ENCODE results near the gene HSH2D.

HSH2D gene

DNA sequence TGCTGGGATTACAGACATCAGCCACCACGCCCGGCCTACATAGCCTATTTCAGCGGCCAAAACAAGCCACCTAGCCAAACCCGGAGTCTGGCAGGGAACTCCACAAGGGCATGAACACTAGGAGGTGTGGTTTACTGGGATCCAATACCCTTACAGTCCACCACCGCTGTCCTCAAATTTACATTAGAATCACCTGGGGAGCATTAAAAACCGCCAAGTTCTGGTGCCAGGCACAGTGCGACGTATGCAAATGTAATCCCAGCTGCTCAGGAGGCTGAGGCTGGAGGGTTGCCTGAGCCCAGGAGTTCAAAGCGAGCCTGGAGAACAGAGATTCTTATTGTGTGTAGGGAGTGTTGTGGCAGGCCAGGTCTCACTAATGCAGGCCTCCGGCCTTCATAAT lies 50.0 kb downstream of the HSH2D start:
- H3K79me2 ChIP-seq (ENCODE audit: low read length), result peaks cover 10% of the 10 kb centered on the region
- no peak overlapping the region for H3K4me2 ChIP-seq (ENCODE audit: low read depth, low read length)

DNA sequence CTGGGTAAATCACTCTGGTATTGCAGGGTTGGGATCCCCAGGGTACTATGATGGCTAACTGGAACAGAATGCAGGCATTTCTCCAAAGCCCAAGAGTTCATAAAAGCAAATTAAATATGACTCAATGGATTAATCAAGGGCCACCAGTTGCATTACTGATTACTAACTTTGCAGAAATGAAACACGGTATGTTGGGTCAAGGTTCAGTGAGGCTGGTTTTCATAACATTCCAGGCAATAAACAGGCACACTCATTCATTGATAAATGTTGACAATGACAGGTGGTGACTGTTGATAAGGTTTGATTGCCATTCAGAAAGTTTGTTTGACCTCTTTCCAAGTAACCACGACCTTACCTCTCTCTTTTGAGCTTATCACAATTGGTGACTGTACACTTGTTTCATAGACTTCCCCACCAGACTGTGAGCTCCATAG lies 53.7 kb downstream of the HSH2D start:
- Histone ChIP-seq H3K4me2 (ENCODE audit: low read depth, low read length) (peak overlapping the region; percentile 82), H3K9ac (ENCODE audit: low read length) (peak overlapping the region; percentile 63; the same call in 1 of the 2 replicates), H3K27me3 (replicated peaks; ENCODE audit: insufficient read depth, low read length) (no peaks in the 10 kb centered on the region), H4K20me1 (ENCODE audit: insufficient read depth, low read length) (no peaks in the 10 kb centered on the region), H2AFZ (ENCODE audit: low read length) (peak overlapping the region; percentile 78), H3K4me1 (ENCODE audit: low read length) (peaks cover 4% of the 10 kb centered on the region; the same call in 1 of the 2 replicates), H3K27ac (ENCODE audit: low read length) (peak overlapping the region; percentile 30; the same call in 1 of the 2 replicates), H3K4me3 (ENCODE audit: low read length) (peak overlapping the region; percentile 98), H3K9me3 (replicated peaks; ENCODE audit: insufficient read depth, low read length) (no peaks in the 10 kb centered on the region), H3K79me2 (ENCODE audit: low read length) (peaks cover 32% of the 10 kb centered on the region), H3F3A (ENCODE audit: insufficient read depth, low read length) (no peaks in the 10 kb centered on the region), H3K9me2 (replicated peaks; ENCODE audit: insufficient read depth, low read length) (no peaks in the 10 kb centered on the region), H3K36me3 (replicated peaks; ENCODE audit: insufficient read depth, low read length) (no peaks in the 10 kb centered on the region)
- DNase-seq, result no peak
- TF ChIP-seq, protein P1, sequence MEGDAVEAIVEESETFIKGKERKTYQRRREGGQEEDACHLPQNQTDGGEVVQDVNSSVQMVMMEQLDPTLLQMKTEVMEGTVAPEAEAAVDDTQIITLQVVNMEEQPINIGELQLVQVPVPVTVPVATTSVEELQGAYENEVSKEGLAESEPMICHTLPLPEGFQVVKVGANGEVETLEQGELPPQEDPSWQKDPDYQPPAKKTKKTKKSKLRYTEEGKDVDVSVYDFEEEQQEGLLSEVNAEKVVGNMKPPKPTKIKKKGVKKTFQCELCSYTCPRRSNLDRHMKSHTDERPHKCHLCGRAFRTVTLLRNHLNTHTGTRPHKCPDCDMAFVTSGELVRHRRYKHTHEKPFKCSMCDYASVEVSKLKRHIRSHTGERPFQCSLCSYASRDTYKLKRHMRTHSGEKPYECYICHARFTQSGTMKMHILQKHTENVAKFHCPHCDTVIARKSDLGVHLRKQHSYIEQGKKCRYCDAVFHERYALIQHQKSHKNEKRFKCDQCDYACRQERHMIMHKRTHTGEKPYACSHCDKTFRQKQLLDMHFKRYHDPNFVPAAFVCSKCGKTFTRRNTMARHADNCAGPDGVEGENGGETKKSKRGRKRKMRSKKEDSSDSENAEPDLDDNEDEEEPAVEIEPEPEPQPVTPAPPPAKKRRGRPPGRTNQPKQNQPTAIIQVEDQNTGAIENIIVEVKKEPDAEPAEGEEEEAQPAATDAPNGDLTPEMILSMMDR (IDR thresholded peaks at IDR 0.05; ENCODE audit: low read length), result no peak
- TF ChIP-seq EZH2phosphoT487 (IDR thresholded peaks at IDR 0.05; ENCODE audit: low read length), result no peak
- no peak for TF ChIP-seq EZH2 (optimal IDR thresholded peaks at IDR 0.05; ENCODE audit: low read depth, low read length)

More for the DNA sequence above, 50.0 kb downstream of the HSH2D start:
- Histone ChIP-seq H3K36me3 (replicated peaks; ENCODE audit: insufficient read depth, low read length) (peaks cover 5% of the 10 kb centered on the region; the same call in 1 of the 2 replicates), H3F3A (ENCODE audit: insufficient read depth, low read length) (no peaks in the 10 kb centered on the region), H3K27me3 (replicated peaks; ENCODE audit: insufficient read depth, low read length) (no peaks in the 10 kb centered on the region), H3K4me1 (ENCODE audit: low read length) (peaks cover 4% of the 10 kb centered on the region; the same call in 1 of the 2 replicates), H3K9ac (ENCODE audit: low read length) (no peak overlapping the region), H3K27ac (ENCODE audit: low read length) (no peak overlapping the region), H3K4me3 (ENCODE audit: low read length) (no peak overlapping the region), H3K9me3 (replicated peaks; ENCODE audit: insufficient read depth, low read length) (no peaks in the 10 kb centered on the region), H3K9me2 (replicated peaks; ENCODE audit: insufficient read depth, low read length) (no peaks in the 10 kb centered on the region), H2AFZ (ENCODE audit: low read length) (no peak overlapping the region), H4K20me1 (ENCODE audit: insufficient read depth, low read length) (no peaks in the 10 kb centered on the region)
- TF ChIP-seq, protein P1 (IDR thresholded peaks at IDR 0.05; ENCODE audit: low read length), result no peak
- no peak for TF ChIP-seq EZH2phosphoT487 (IDR thresholded peaks at IDR 0.05; ENCODE audit: low read length)
- no peak for TF ChIP-seq EZH2 (optimal IDR thresholded peaks at IDR 0.05; ENCODE audit: low read depth, low read length)
- DNase-seq, result no peak

DNA sequence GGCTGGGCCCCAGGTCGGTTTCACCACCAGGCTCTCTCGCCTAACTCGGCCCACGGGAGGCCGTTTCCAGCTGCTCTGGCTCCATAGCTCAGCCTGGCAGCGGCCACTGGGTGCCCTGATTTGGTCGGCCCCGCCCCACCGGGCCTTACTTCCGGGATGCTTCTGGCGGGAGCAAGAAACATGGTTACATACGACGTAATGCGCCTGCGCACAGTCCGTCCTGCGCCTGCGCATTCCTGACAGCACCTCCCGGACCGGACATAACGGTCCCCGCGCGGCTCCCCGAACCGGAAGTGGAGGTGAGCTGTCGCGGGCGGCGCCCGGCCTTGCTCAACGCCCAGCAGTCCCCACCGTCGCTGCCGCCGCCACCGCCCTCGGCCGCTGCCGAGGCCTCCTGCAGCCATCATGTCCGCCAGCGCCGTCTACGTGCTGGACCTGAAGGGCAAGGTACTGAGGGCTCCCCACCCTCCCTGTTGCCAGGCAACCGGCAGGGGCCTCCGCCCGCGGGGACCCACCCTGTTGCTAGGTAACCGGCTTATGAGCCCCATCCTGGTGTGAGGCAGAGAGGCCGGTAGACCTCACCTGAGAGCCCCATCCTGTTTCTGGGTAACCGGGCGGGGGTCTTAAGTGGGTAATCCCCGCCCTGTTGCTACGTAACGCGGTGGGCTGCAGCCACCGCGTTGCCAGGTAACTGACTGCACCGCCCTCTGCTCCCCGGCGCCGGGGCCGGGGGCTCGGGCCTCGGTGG lies 54.3 kb downstream of the HSH2D start, which contains the start of gene AP1M1:
Gene AP1M1 (plus strand): TSS at position 290 of the 748 bp plus-strand sequence. CDS start 116 bp downstream, at position 406.
- Histone ChIP-seq H3K4me2 (ENCODE audit: low read depth, low read length) (peak within 1 kb of the TSS; percentile 87), H3F3A (ENCODE audit: insufficient read depth, low read length) (no peaks in the 10 kb centered on the region), H3K27me3 (replicated peaks; ENCODE audit: insufficient read depth, low read length) (no peaks in the 10 kb centered on the region), H3K27ac (ENCODE audit: low read length) (peak within 1 kb of the TSS; percentile 30; the same call in 1 of the 2 replicates), H3K4me1 (ENCODE audit: low read length) (peaks cover 4% of the 10 kb centered on the region; the same call in 1 of the 2 replicates), H3K9ac (ENCODE audit: low read length) (peak within 1 kb of the TSS; percentile 88), H2AFZ (ENCODE audit: low read length) (peak within 1 kb of the TSS; percentile 99), H3K4me3 (ENCODE audit: low read length) (peak within 1 kb of the TSS; percentile 98), H4K20me1 (ENCODE audit: insufficient read depth, low read length) (no peaks in the 10 kb centered on the region), H3K36me3 (replicated peaks; ENCODE audit: insufficient read depth, low read length) (no peaks in the 10 kb centered on the region), H3K79me2 (ENCODE audit: low read length) (peaks cover 32% of the 10 kb centered on the region), H3K9me2 (replicated peaks; ENCODE audit: insufficient read depth, low read length) (no peaks in the 10 kb centered on the region), H3K9me3 (replicated peaks; ENCODE audit: insufficient read depth, low read length) (no peaks in the 10 kb centered on the region)
- DNase-seq, result peak; percentile 99
- TF ChIP-seq, protein P1 (IDR thresholded peaks at IDR 0.05; ENCODE audit: low read length), result no peak
- TF ChIP-seq EZH2phosphoT487 (IDR thresholded peaks at IDR 0.05; ENCODE audit: low read length), result no peak
- TF ChIP-seq EZH2 (optimal IDR thresholded peaks at IDR 0.05; ENCODE audit: low read depth, low read length), result no peak

Measured in MM.1S (cell line).